Activated T-helper 2 cell treated with anti-CD3 and anti-CD28 coated beads, Interferon-gamma antibody, Interleukin-2, Interleukin-4, amounts not matched to agents 10 μg/mL and 5 μg/mL and 100 μg/mL, durations not matched to agents 14 hours and 24 hours and 36 hours (primary cell): ENCODE measurements around the gene LURAP1L. TPM values are rescaled to one million over a fixed set of nuclear protein-coding genes. Genes with fewer than 3 reads are reported as not detected.

Source experiments
- DNase-seq: peaks from one replicate; pipeline ENCODE4 v3.0.0; 2021; ENCODE audit warnings: low spot score
- H3K27ac Mint-ChIP-seq: one replicate; pipeline ENCODE4 v1.8.0; 2021; ENCODE audit warnings: mixed read lengths
- H3K27me3 Mint-ChIP-seq: one replicate; pipeline ENCODE4 v1.8.0; 2021; ENCODE audit warnings: low read depth, mixed read lengths
- H3K36me3 Mint-ChIP-seq: one replicate; pipeline ENCODE4 v1.8.0; 2021; ENCODE audit warnings: low read depth, mixed read lengths
- H3K4me1 Mint-ChIP-seq: one replicate; pipeline ENCODE4 v1.8.0; 2021; ENCODE audit warnings: low read depth, mixed read lengths
- H3K4me3 Mint-ChIP-seq: one replicate; pipeline ENCODE4 v1.8.0; 2021; ENCODE audit warnings: low read depth, mild to moderate bottlenecking, moderate library complexity, mixed read lengths
- H3K9me3 Mint-ChIP-seq: one replicate; pipeline ENCODE4 v1.8.0; 2021; ENCODE audit warnings: mixed read lengths
- intact Hi-C: fragments of 100-400 bp; cut with micrococcal nuclease; formaldehyde crosslinking; loops from one replicate; pipeline ENCODE4 v1.15.1; 2023
- total RNA-seq: library from RNA; stranded (reverse); gene quantifications from 2 replicates; pipeline ENCODE4 v1.2.3, GENCODE V29; 2022

The LURAP1L gene
- total RNA-seq, 1 donor from 2014 or later: not detected

GRCh38 chr9:12760758-12761157 lies 14.1 kb upstream of the LURAP1L start:
- DNase-seq: no peak
- H3K9me3 Mint-ChIP-seq: peaks cover 10% of the 10 kb centered on the region
- H3K4me3 Mint-ChIP-seq: no peak overlapping the region
- no peaks in the 10 kb centered on the region for H3K27me3 Mint-ChIP-seq
- no peak overlapping the region for H3K27ac Mint-ChIP-seq
- no peaks in the 10 kb centered on the region for H3K36me3 Mint-ChIP-seq
- no peaks in the 10 kb centered on the region for H3K4me1 Mint-ChIP-seq
- intact Hi-C loops: no loop called here

DNA sequence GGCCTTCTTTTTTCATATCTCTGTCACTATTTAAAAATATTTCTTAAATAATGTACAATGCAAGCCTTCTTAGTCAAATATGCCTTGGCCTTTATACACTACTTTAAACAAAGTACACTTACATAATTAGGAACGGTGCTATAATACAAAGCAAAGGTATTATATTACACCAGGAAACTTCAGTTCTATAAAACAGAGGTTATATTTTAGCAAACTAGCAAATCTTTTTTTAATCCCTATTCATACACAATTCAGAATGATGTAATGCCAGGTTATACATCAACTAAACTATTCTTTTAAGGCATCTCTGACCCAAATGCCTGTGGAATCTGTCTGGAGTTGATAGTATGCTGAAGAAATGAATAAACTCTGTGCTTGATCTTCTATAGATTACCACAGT lies 10.7 kb upstream of the LURAP1L start:
- no peaks in the 10 kb centered on the region for H3K27me3 Mint-ChIP-seq
- H3K4me3 Mint-ChIP-seq: no peak overlapping the region
- intact Hi-C loops: no loop called here
- DNase-seq: no peak
- peaks cover 10% of the 10 kb centered on the region for H3K9me3 Mint-ChIP-seq
- H3K27ac Mint-ChIP-seq: no peak overlapping the region
- no peaks in the 10 kb centered on the region for H3K36me3 Mint-ChIP-seq
- H3K4me1 Mint-ChIP-seq: no peaks in the 10 kb centered on the region

GRCh38 chr9:12765088-12765798 lies 9.6 kb upstream of the LURAP1L start:
- no peaks in the 10 kb centered on the region for H3K36me3 Mint-ChIP-seq
- no peaks in the 10 kb centered on the region for H3K27me3 Mint-ChIP-seq
- no peak overlapping the region for H3K27ac Mint-ChIP-seq
- H3K4me1 Mint-ChIP-seq: no peaks in the 10 kb centered on the region
- H3K4me3 Mint-ChIP-seq: no peak overlapping the region
- no peak for DNase-seq
- H3K9me3 Mint-ChIP-seq: peaks cover 10% of the 10 kb centered on the region
- intact Hi-C loops: no loop called here

GRCh38 chr9:12766357-12766756 lies 8.5 kb upstream of the LURAP1L start:
- H3K9me3 Mint-ChIP-seq: peaks cover 10% of the 10 kb centered on the region

GRCh38 chr9:12770261-12770660 lies 4.6 kb upstream of the LURAP1L start:
- peaks cover 6% of the 10 kb centered on the region for H3K27me3 Mint-ChIP-seq
- H3K4me3 Mint-ChIP-seq: no peak overlapping the region
- H3K9me3 Mint-ChIP-seq: no peaks in the 10 kb centered on the region
- peaks cover 3% of the 10 kb centered on the region for H3K4me1 Mint-ChIP-seq
- no peak overlapping the region for H3K27ac Mint-ChIP-seq
- no peak for DNase-seq
- intact Hi-C loops: no loop called here
- H3K36me3 Mint-ChIP-seq: no peaks in the 10 kb centered on the region

More at GRCh38 chr9:12766357-12766756, 8.5 kb upstream of the LURAP1L start:
- Mint-ChIP-seq H3K4me3 (no peak overlapping the region), H3K27ac (no peak overlapping the region), H3K36me3 (no peaks in the 10 kb centered on the region), H3K4me1 (no peaks in the 10 kb centered on the region), H3K27me3 (no peaks in the 10 kb centered on the region)
- intact Hi-C loops: no loop called here
- DNase-seq: no peak

GRCh38 chr9:12771891-12772290 lies 2.9 kb upstream of the LURAP1L start:
- no peak for DNase-seq
- intact Hi-C loops: no loop called here
- no peak overlapping the region for H3K27ac Mint-ChIP-seq
- H3K4me1 Mint-ChIP-seq: peaks cover 6% of the 10 kb centered on the region
- H3K36me3 Mint-ChIP-seq: no peaks in the 10 kb centered on the region
- H3K27me3 Mint-ChIP-seq: peaks cover 17% of the 10 kb centered on the region
- no peak overlapping the region for H3K4me3 Mint-ChIP-seq
- H3K9me3 Mint-ChIP-seq: no peaks in the 10 kb centered on the region

DNA sequence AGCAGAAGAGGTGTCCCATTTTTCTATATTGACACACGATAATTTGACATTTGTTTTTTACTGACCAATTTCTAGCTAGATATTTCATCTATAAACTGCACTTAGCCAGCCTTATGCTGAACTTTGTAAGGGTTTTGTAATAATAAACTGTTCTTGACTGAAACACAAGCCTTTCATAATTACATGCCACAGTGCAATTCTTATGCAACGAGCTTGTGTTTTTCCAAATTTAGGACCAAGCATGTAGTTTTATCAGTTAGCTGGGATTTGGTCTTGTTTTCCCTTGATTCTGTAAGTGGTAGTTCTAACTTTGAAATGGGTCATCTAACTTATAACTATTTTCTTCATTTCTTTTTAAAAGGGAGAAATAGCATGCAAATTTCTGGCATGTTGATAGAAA lies 1.3 kb upstream of the LURAP1L start:
- Mint-ChIP-seq H3K27me3 (peaks cover 17% of the 10 kb centered on the region), H3K4me1 (peaks cover 6% of the 10 kb centered on the region)
- intact Hi-C loops: no loop called here

GRCh38 chr9:12775679-12776512 lies 1.1 kb downstream of the LURAP1L start:
- H3K9me3 Mint-ChIP-seq: no peaks in the 10 kb centered on the region
- no peak overlapping the region for H3K27ac Mint-ChIP-seq
- peaks cover 6% of the 10 kb centered on the region for H3K4me1 Mint-ChIP-seq
- no peak for DNase-seq
- peak overlapping the region; percentile 71 for H3K4me3 Mint-ChIP-seq
- intact Hi-C loops: no loop called here
- H3K27me3 Mint-ChIP-seq: peaks cover 17% of the 10 kb centered on the region
- no peaks in the 10 kb centered on the region for H3K36me3 Mint-ChIP-seq

More for the DNA sequence above, 1.3 kb upstream of the LURAP1L start:
- no peaks in the 10 kb centered on the region for H3K9me3 Mint-ChIP-seq
- H3K27ac Mint-ChIP-seq: no peak overlapping the region
- no peak for DNase-seq
- no peak overlapping the region for H3K4me3 Mint-ChIP-seq
- no peaks in the 10 kb centered on the region for H3K36me3 Mint-ChIP-seq

- DNase-seq: no peak
- Mint-ChIP-seq H3K9me3 (no peaks in the 10 kb centered on the region), H3K36me3 (no peaks in the 10 kb centered on the region), H3K4me1 (peaks cover 6% of the 10 kb centered on the region), H3K4me3 (peak overlapping the region; percentile 26), H3K27me3 (peaks cover 17% of the 10 kb centered on the region), H3K27ac (no peak overlapping the region)
- intact Hi-C loops: no loop called here
Observed at GRCh38 chr9:12776513-12777055, 1.8 kb downstream of the LURAP1L start.

DNA sequence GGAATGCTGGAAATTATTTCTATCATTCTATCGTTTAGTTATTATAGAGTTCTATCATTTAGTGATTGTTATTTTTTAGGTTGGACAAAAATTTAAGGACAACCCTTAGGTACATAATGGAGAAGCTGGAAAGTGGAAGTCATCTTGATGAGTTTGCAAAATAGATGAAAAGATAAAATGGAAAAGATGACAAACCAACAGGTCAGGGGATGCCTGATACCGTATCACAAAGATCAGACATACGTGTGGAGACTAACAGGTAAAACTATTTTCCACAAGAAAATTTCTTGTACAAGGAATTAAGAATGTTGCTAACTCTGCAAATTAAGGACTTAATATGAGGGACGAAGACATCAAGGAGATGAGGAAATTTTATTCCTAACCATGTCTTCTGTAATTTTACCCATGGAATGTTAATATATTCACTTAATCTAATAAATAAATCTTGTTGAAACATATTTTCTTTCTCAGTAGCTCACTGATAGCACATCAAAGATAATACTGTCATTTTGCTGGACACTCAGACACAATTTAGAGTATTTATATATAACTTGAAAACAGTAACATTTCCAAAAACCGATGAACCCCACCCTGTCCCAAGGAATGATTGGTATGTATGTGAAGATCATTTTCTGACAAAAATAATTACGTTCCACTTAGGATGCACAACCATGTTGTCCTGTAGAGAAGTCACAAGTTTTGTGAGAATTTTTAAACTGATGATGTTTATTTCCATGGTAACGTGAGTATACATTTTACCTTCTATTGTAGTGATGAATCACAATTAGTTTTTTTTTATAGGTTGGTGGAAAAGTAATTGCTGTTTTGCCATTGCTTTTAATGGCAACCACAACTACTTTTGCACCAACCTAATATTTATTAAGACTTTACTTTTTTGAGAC lies 2.6 kb downstream of the LURAP1L start:
- no peak overlapping the region for H3K27ac Mint-ChIP-seq
- H3K4me1 Mint-ChIP-seq: peaks cover 6% of the 10 kb centered on the region
- no peaks in the 10 kb centered on the region for H3K36me3 Mint-ChIP-seq
- intact Hi-C loops: no loop called here
- H3K9me3 Mint-ChIP-seq: no peaks in the 10 kb centered on the region
- H3K4me3 Mint-ChIP-seq: no peak overlapping the region
- H3K27me3 Mint-ChIP-seq: peaks cover 17% of the 10 kb centered on the region
- no peak for DNase-seq

DNA sequence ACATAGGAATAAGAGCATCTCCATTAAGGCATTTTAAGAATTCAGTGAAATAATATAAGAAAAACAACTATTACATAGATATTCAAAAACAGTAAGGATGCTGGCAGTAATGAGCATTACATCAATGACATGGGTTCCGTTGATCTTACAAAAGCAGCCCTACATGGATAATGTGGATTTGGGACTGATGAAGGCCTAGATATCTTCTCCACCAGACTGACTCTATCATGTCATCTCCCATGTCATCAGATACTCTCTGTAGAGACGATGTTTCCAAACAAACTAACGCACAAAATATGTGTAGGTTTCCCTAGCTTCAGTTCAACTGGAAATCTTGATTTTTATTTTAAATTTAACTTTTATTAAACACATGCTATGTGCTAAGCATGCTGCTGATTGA lies 3.6 kb downstream of the LURAP1L start:
- Mint-ChIP-seq H3K36me3 (no peaks in the 10 kb centered on the region), H3K27ac (no peak overlapping the region), H3K4me3 (no peak overlapping the region), H3K4me1 (peaks cover 6% of the 10 kb centered on the region), H3K27me3 (peaks cover 17% of the 10 kb centered on the region), H3K9me3 (peaks cover under 1% of the 10 kb centered on the region)
- DNase-seq: no peak
- intact Hi-C loops: no loop called here

DNA sequence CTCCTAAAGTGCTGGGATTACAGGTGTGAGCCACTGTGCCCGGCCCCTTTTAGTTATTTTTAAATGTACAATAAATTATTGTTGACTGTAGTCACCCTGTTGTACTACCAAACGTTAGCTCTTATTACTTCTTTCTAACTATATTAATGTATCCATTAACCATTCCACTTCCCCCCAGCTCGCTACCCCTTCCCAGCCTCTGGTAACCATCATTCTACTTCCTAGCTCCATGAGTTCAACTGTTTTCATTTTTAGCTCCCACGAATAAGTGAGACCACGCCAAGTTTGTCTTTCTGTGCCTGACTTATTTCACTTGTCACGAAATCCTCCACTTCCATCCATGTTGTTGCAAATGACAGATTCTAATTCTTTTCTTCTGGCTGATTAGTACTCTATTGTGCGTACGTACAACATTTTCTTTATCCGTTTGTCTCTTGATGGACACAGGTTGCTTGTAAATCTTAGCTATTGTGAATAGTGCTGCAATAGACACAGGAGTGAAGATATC lies 6.5 kb downstream of the LURAP1L start:
- no peaks in the 10 kb centered on the region for H3K36me3 Mint-ChIP-seq
- no peak for DNase-seq
- intact Hi-C loops: no loop called here
- H3K27me3 Mint-ChIP-seq: peaks cover 4% of the 10 kb centered on the region
- H3K4me3 Mint-ChIP-seq: no peak overlapping the region
- peaks cover 2% of the 10 kb centered on the region for H3K4me1 Mint-ChIP-seq
- peaks cover 6% of the 10 kb centered on the region for H3K9me3 Mint-ChIP-seq
- H3K27ac Mint-ChIP-seq: no peak overlapping the region
